Mucosa of rectum (tissue), 2 donors: ENCODE measurements around the gene SPAG8.

Experiments
- H3K27ac ChIP-seq, 2 donors: one replicate each; pipeline ENCODE4 v1.7.0; 2013; ENCODE audit warnings: inconsistent platforms in 2 of 2, low read depth in 2 of 2, low read length in 2 of 2
- H3K27me3 ChIP-seq, 2 donors: one replicate each; pipeline ENCODE4 v1.7.0; 2013; ENCODE audit warnings: low read length in 2 of 2; ENCODE audit not compliant: control insufficient read depth in 2 of 2, insufficient read depth in 2 of 2
- H3K36me3 ChIP-seq, 2 donors: one replicate each; pipeline ENCODE4 v1.7.0; 2013; ENCODE audit warnings: low read length in 2 of 2; ENCODE audit not compliant: control insufficient read depth in 2 of 2, insufficient read depth in 2 of 2
- H3K4me1 ChIP-seq, 2 donors: one replicate each; pipeline ENCODE4 v1.7.0; 2013; ENCODE audit warnings: low read length in 2 of 2, mild to moderate bottlenecking in 1 of 2; ENCODE audit not compliant: control insufficient read depth in 2 of 2, insufficient read depth in 2 of 2
- H3K4me3 ChIP-seq, 2 donors: one replicate each; pipeline ENCODE4 v1.7.0; 2013; ENCODE audit warnings: low read length in 2 of 2
- H3K9ac ChIP-seq, 2 donors: one replicate each; pipeline ENCODE4 v1.7.0; 2013; ENCODE audit warnings: low read length in 2 of 2, low read depth in 1 of 2, mild to moderate bottlenecking in 1 of 2
- H3K9me3 ChIP-seq, 2 donors: one replicate each; pipeline ENCODE4 v1.7.0; 2013; ENCODE audit warnings: low read length in 2 of 2; ENCODE audit not compliant: control insufficient read depth in 2 of 2
- donor health status: healthy.
- donor health status: Normal muscosa, but diverticular disease.

Gene SPAG8

GRCh38 chr9:35826071-35826701 is 14.1 kb upstream of the SPAG8 start:
- Histone ChIP-seq H3K9me3 (no peaks in the 10 kb centered on the region), H3K4me1 (peaks cover 16 to 17% of the 10 kb centered on the region in 2 donors), H3K27ac (no peak overlapping the region), H3K4me3 (peak overlapping the region in 1 of 2 donors; percentile 37), H3K27me3 (no peaks in the 10 kb centered on the region), H3K36me3 (no peaks in the 10 kb centered on the region), H3K9ac (no peak overlapping the region)

GRCh38 chr9:35822926-35823325 is 10.9 kb upstream of the SPAG8 start:
- Histone ChIP-seq H3K9me3 (no peaks in the 10 kb centered on the region), H3K4me3 (no peak overlapping the region), H3K9ac (no peak overlapping the region), H3K27ac (no peak overlapping the region), H3K36me3 (no peaks in the 10 kb centered on the region), H3K4me1 (no peaks in the 10 kb centered on the region), H3K27me3 (no peaks in the 10 kb centered on the region)

- Histone ChIP-seq H3K9ac (no peak overlapping the region), H3K4me1 (no peaks in the 10 kb centered on the region), H3K36me3 (no peaks in the 10 kb centered on the region), H3K9me3 (no peaks in the 10 kb centered on the region), H3K4me3 (no peak overlapping the region), H3K27me3 (no peaks in the 10 kb centered on the region), H3K27ac (no peak overlapping the region)
Observed at GRCh38 chr9:35820076-35820475, 8.0 kb upstream of the SPAG8 start.

- Histone ChIP-seq H3K4me1 (peaks cover 8 to 11% of the 10 kb centered on the region in 2 donors), H3K27ac (no peak overlapping the region), H3K27me3 (no peaks in the 10 kb centered on the region), H3K9me3 (no peaks in the 10 kb centered on the region), H3K36me3 (no peaks in the 10 kb centered on the region), H3K9ac (no peak overlapping the region), H3K4me3 (no peak overlapping the region)
Observed at GRCh38 chr9:35818341-35818740, 6.3 kb upstream of the SPAG8 start.

GRCh38 chr9:35816708-35817107 is 4.6 kb upstream of the SPAG8 start:
- Histone ChIP-seq H3K27ac (no peak overlapping the region), H3K9ac (no peak overlapping the region), H3K36me3 (no peaks in the 10 kb centered on the region), H3K4me3 (no peak overlapping the region), H3K9me3 (no peaks in the 10 kb centered on the region), H3K4me1 (peaks cover 13 to 23% of the 10 kb centered on the region in 2 donors), H3K27me3 (no peaks in the 10 kb centered on the region)

- Histone ChIP-seq H3K9me3 (no peaks in the 10 kb centered on the region), H3K4me1 (peaks cover 19 to 26% of the 10 kb centered on the region in 2 donors), H3K4me3 (peak within 1 kb of the TSS; percentile 83 to 91), H3K36me3 (peaks cover 0 to 1% of the 10 kb centered on the region in 2 donors), H3K9ac (peak within 1 kb of the TSS; percentile 94 to 96), H3K27me3 (no peaks in the 10 kb centered on the region), H3K27ac (peak within 1 kb of the TSS; percentile 97 to 99)
Observed at GRCh38 chr9:35814841-35815543, 2.9 kb upstream of the SPAG8 start, which contains the start of gene HINT2. TSS of gene HINT2 (minus strand) at chr9:35815042. CDS start at chr9:35814979, 63 bp downstream.

GRCh38 chr9:35814106-35814840 is 2.2 kb upstream of the SPAG8 start:
- H3K36me3 ChIP-seq: peaks cover 0 to 7% of the 10 kb centered on the region in 2 donors
- H3K27me3 ChIP-seq: no peaks in the 10 kb centered on the region
- H3K27ac ChIP-seq: peak overlapping the region; percentile 97 to 99
- peak overlapping the region; percentile 83 to 91 for H3K4me3 ChIP-seq
- H3K4me1 ChIP-seq: peaks cover 19 to 26% of the 10 kb centered on the region in 2 donors
- no peaks in the 10 kb centered on the region for H3K9me3 ChIP-seq
- H3K9ac ChIP-seq: peak overlapping the region; percentile 94 to 96

- Histone ChIP-seq H3K4me1 (peaks cover 19 to 26% of the 10 kb centered on the region in 2 donors), H3K27ac (peak overlapping the region; percentile 97 to 99), H3K27me3 (no peaks in the 10 kb centered on the region), H3K9me3 (no peaks in the 10 kb centered on the region), H3K9ac (peak overlapping the region; percentile 94 to 96), H3K36me3 (peaks cover 2 to 15% of the 10 kb centered on the region in 2 donors), H3K4me3 (peak overlapping the region; percentile 83 to 91)
Observed at GRCh38 chr9:35813434-35814105, 1.5 kb upstream of the SPAG8 start.

- H3K9me3 ChIP-seq: no peaks in the 10 kb centered on the region
- peaks cover 15 to 28% of the 10 kb centered on the region in 2 donors for H3K36me3 ChIP-seq
- H3K27me3 ChIP-seq: no peaks in the 10 kb centered on the region
- peak overlapping the region; percentile 70 to 89 for H3K4me3 ChIP-seq
- peak overlapping the region in 1 of 2 donors; percentile 66 for H3K9ac ChIP-seq
- H3K4me1 ChIP-seq: peaks cover 19 to 26% of the 10 kb centered on the region in 2 donors
- H3K27ac ChIP-seq: peak overlapping the region; percentile 58 to 65
Observed at GRCh38 chr9:35811381-35812024, 559 bp downstream of the SPAG8 start.
